Measurements from ENCODE around the gene CENPO.

CENPO gene

GRCh38 chr2:24792874-24793760, at the start of gene CENPO, which contains the start of gene PTRHD1:
Gene CENPO, plus strand, starts transcription at chr2:24793425. Its CDS starts 495 bp downstream, at chr2:24793920.
Gene PTRHD1, minus strand, starts transcription at chr2:24793391. Its CDS starts 14 bp downstream, at chr2:24793377.
- DNase-seq, result peak; percentile 98

GRCh38 chr2:24743924-24744323, 49.3 kb upstream of the CENPO start:
- no peak for DNase-seq

GRCh38 chr2:24744356-24744755, 48.9 kb upstream of the CENPO start:
- DNase-seq, result no peak

- DNase-seq, result no peak
These were observed 47.4 kb upstream of the CENPO start for GRCh38 chr2:24745825-24746224.

- DNase-seq, result no peak
These were observed 45.9 kb upstream of the CENPO start for GRCh38 chr2:24747299-24747698.

- no peak for DNase-seq
These were observed 44.0 kb upstream of the CENPO start for GRCh38 chr2:24749069-24749691.

GRCh38 chr2:24754985-24755705, 38.1 kb upstream of the CENPO start:
- DNase-seq, result no peak

- no peak for DNase-seq
These were observed 36.4 kb upstream of the CENPO start for GRCh38 chr2:24756789-24757188.

GRCh38 chr2:24761866-24762265, 31.4 kb upstream of the CENPO start:
- DNase-seq, result no peak

- DNase-seq, result no peak
These were observed 30.7 kb upstream of the CENPO start for GRCh38 chr2:24762518-24762917.

- DNase-seq, result no peak
These were observed 29.4 kb upstream of the CENPO start for GRCh38 chr2:24763843-24764242.

- DNase-seq, result no peak
These were observed 26.6 kb upstream of the CENPO start for GRCh38 chr2:24766609-24767008.

GRCh38 chr2:24768013-24768412, 25.2 kb upstream of the CENPO start:
- DNase-seq, result no peak

- DNase-seq, result no peak
These were observed 24.6 kb upstream of the CENPO start for GRCh38 chr2:24768601-24769000.

GRCh38 chr2:24771061-24771460, 22.2 kb upstream of the CENPO start:
- no peak for DNase-seq

GRCh38 chr2:24771764-24772586, 21.2 kb upstream of the CENPO start:
- DNase-seq, result no peak

GRCh38 chr2:24774373-24774772, 18.9 kb upstream of the CENPO start:
- DNase-seq, result no peak

GRCh38 chr2:24779116-24779515, 14.1 kb upstream of the CENPO start:
- DNase-seq, result no peak

- DNase-seq, result no peak
These were observed 9.6 kb upstream of the CENPO start for GRCh38 chr2:24783641-24784040.

GRCh38 chr2:24785671-24786321, 7.4 kb upstream of the CENPO start:
- DNase-seq, result no peak

- no peak for DNase-seq
These were observed 5.7 kb upstream of the CENPO start for GRCh38 chr2:24787532-24787931.

- no peak for DNase-seq
These were observed 4.4 kb upstream of the CENPO start for GRCh38 chr2:24788816-24789215.

Data from right hindlimb (tissue), 1 donor.